ENCODE data around the gene FGF7.

The FGF7 gene

DNA sequence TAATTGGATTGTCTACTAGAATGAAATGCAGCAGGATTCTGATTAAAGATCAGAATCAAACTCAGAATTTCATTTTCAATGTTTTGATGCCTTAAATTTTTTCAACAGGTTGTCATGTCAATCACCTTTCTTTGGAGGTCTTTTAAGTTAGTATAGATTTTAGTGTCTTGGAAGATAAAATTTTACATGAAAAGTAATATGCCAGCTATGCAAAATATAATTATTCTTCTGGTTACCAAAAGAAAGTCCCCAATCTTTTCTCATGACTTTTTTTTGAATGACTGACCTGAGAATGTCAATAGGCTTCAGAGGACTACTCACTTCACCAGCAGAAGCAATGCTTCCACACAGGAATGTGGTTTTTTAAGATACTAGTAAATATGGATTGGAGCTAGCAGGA is 4.3 kb downstream of the FGF7 start:
- TF ChIP-seq, protein P1, sequence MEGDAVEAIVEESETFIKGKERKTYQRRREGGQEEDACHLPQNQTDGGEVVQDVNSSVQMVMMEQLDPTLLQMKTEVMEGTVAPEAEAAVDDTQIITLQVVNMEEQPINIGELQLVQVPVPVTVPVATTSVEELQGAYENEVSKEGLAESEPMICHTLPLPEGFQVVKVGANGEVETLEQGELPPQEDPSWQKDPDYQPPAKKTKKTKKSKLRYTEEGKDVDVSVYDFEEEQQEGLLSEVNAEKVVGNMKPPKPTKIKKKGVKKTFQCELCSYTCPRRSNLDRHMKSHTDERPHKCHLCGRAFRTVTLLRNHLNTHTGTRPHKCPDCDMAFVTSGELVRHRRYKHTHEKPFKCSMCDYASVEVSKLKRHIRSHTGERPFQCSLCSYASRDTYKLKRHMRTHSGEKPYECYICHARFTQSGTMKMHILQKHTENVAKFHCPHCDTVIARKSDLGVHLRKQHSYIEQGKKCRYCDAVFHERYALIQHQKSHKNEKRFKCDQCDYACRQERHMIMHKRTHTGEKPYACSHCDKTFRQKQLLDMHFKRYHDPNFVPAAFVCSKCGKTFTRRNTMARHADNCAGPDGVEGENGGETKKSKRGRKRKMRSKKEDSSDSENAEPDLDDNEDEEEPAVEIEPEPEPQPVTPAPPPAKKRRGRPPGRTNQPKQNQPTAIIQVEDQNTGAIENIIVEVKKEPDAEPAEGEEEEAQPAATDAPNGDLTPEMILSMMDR (IDR thresholded peaks at IDR 0.05), result no peak

DNA sequence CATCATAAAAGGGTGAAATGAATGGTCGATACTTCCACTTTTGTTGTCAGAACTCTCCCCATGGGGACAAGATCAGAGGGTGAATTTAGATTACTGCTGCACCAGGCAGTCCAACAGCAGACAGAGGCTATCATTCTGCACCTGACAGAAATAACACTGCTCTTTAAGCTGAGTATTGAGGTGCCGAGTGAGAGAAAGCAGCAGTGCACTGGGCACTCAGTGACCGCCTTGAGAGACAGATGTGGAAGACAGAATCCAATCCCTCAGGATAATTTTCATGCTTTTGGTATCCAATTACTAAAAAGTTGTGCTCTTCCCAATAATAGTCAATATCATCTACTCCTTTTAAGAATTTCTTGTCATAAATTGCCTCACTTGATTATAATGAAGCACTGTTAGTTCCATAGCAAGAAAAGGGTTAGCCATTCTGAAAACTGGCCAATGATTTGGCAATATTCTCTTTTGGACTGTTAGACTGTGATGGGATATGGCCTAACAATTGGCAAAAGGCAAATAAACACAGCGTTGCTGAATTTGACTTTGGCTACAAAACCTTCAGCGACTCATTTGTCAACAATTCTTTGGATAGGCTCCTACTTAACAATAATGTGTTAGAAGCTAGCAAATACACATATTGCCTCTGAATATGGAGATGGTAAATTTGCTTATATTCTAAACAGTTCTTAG is 5.5 kb downstream of the FGF7 start:
- TF ChIP-seq, protein P1 (IDR thresholded peaks at IDR 0.05), result no peak

DNA sequence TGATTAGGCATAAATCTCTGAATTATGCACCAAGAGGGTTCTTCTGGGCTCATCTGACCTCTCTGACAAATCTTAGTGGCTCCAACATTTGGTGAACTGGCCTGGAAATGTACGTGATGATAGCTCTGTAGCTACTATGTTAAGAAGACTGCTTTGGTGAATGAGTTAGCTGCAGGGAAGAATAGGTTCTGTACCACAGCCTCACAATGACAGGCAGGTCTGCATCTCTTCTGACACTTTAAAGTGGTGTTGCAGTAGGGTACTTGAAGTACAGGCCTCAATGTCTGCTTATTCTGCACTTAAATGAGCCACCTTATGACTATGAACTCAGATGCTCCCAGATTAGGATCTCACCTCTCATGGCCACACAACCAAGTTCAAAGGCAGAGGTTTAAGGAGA is 7.0 kb downstream of the FGF7 start:
- TF ChIP-seq, protein P1 (IDR thresholded peaks at IDR 0.05), result no peak

DNA sequence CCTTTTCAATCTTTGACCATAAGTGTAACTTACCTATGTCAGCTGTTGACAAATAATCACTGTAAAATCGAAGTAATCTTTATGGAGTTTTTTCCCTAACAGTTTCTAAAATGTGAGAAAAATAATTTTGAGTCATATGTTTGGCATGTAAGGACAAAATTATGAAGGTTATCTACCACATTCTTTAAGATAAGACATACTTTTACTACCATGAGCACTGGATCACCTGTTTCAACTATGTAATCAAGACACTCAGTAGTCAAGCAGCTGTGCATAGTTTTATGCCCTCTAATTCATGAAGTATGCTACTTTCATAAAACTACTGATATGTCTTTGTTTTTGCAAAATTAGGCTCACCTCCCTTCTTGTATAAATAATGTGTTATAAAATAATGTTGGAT is 12.1 kb downstream of the FGF7 start:
- TF ChIP-seq, protein P1 (IDR thresholded peaks at IDR 0.05), result no peak

DNA sequence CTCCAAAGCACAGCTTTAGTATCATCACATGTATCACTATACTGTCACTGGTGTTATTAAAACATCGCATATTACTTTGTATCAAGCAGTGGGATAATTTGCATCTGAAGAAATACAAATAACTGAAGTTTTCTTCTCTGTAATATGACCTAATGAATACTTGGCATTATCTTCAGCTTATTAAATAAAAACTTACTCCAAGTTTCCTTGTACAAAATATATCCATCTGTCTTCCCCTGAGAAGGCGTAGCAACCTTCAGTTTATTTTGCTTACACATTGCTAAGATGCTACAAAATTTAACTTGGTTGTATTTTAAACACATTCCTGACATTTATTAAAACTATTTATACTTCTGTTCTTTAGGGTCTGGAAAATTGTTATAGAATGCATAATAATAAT is 13.7 kb downstream of the FGF7 start:
- TF ChIP-seq, protein P1 (IDR thresholded peaks at IDR 0.05), result no peak

DNA sequence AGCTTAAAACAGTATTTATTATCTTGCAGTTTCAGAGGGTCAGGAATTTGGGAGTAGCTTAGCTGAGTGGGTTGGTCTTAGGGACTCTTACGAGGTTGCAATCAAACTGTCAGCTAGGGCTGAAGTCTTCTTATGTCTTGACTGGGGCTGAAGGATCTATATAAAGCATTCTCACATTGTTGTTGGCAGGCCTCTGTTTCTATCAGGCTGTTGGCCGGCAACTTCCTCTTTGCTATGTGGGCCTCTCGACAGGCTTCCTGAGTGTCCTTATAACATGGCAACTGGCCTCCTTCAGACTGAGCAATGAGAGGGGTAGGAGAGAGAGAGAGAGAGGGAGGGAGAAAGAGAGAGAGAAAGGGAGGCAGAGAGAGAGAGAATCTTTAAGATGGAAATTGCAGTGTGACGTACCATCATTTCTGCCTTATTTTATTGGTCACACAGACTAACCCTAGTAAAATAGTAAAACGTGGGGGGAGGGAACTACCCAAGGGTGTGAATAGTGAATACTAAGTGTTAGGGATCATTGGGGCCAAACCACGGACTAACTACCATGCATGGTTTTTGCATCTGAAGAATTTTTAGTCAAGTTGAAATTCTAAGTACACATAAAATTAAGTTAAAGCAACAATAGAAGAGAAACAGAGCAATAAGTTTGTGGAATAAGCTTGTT is 16.1 kb downstream of the FGF7 start:
- TF ChIP-seq, protein P1 (IDR thresholded peaks at IDR 0.05), result no peak

DNA sequence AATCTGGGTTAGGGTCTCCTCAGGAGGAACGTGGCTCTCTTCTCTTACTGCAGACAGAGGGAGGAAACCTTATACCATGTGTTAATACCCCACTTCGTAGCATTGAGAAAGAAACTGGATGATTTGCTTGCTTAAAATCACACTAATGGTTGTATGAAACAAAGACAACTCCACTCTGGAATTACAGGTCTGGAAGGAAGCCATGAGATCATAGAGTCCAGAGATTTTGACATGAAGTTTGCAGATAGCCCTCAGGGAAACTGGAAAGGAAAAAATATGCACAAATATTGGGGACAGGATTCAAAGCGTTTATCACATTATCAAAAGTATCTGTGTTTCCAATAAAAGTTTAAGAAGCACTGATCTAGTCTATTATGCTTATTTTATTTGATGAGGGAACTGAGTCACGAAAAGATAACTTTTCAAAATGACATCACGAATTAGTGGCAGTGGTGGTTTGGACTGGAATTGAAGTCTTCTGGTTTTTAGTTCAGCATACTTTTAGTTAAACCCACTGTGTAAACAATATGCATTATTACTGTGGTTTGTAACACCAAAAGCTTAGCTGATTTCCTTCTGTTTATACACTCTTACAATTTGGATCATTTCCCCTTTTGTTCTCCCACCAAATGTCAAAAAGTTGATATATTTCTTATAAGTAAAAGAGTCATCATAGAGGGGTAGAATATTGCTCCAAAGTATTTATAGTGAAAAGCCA is 16.8 kb downstream of the FGF7 start:
- TF ChIP-seq, protein P1 (IDR thresholded peaks at IDR 0.05), result no peak

Measured in LNCAP (cell line).